Measurements from ENCODE around the gene ZCCHC3.
A peak's percentile ranks its signal among the peaks of the same experiment; 100 is the strongest.
"Not testable (repeated sequence)": the region's sequence is repeated elsewhere in the genome, so short reads cannot be mapped to it uniquely, and the experiment has no call there.

ZCCHC3 gene

DNA sequence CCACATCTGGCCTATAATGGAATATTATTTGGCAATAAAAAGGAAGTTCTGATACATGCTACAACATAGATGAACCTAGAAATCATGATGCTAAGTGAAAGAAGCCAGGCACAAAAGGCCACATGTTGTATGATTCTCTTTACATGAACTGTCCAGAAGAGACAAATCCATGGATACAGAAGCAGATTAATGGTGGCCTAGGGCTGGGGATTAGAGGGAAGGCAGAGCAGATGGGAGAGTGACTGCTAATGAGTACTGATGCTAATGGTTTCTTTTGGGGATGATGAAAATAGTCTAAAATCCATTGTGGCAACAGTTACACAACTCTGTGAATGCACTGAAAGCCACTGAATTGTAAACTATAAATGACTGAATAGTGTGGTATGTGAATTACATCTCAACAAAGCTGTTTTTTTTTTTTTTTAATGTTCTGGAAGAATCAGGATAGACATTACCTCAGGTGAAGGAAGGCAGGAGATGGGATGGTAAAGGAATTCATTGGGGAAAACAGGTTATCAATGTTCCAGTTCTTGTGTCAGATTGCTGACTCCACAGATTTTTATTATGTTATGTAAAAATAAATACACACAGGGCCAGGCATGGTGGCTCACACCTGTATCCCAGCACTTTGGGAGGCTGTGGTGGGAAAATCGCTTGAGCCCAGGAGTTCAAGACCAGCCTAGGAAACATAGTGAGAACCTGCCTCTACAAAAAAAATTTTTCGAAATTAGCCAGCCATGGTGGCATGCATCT lies 19.1 kb downstream of the ZCCHC3 start:
- no peak for DNase-seq

DNA sequence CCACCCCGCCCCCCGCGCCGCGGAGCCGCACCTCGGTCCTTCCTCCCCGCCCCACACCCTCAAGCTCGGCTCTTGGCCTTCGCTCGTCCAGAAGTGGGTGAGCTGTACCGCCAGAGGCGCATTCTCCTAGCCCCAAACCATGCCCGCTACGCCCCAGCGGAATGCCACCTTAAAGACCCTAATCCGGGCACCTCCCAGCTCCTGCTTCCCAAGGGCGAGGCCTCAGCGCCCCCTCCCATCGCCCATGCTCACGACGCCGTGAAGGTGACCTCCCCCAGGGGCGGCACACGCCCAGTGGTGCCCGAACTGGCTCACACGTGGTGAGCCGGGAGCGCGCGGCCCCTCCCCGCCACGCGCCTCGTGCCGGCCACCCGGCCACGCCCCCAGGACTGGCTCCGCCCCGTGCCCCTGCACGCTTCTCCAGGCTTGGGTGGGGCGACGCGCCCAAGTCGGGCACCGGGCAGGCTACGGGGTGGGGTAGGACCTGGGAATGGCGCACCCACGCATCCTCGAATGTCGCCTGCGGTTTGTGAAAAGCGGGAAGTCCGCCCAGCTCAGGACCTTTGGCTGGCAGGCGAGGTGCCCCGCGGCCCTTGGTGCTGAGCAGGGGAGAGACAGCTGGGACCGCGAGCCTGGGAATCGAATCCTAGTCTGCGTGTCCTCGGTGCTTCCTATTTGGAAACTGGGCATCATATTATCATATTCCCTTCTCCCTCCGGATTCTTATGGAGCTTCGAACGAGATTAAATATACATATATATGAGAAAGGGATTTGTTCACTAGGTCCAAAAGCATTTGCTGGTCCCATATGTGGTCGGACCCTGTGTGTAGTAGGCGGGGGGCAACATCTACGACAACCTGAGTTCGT lies 27.0 kb downstream of the ZCCHC3 start:
- DNase-seq = peak in 1 of 2 experiments; percentile 47

DNA sequence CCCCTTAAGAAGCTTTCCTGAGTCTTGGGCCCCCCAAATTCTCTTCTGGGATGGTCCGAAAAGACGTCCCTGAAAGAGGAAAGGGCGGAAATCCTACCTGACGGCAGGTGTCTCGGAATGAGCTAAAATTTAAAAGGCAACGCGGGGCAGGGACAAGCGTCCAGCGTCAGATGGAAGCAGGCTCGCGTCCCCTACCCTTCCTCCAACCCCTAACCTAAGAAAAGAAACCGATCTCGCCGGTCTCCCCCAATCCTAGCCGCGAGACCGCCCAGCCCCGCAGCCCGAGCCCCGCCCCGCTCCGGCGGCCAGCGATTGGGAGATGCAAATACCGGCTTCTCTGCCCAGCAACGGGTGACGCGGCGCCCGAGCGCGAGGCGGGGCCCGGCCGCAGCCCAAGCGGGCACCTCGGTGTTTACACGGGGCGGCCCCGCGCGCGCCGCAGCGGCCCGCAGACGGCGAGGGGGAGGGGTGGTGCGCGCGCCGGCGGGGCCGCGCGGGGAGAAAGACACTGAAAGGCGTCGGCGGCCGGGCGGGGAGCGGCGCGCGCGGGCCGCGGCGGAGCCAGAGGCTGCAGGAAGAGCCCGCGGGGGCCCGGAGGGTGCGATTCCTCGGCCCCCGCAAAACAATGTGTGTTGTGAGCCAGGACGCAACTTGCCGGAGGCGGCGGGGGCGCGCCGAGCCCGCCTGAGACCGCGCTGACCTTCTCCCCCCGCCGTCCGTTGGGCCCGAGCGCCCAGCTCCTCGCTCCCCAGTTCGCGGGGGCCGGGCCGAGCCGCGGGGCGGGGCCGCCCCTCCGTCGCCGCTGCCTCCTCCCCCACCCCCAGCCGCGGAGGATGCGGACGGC lies 27.9 kb downstream of the ZCCHC3 start, which contains the start of gene SOX12:
SOX12 (plus strand) TSS at position 508 of the 844 bp plus-strand sequence. CDS start 373 bp downstream, outside the sequence.
- peak; percentile 92 to 98 for DNase-seq

DNA sequence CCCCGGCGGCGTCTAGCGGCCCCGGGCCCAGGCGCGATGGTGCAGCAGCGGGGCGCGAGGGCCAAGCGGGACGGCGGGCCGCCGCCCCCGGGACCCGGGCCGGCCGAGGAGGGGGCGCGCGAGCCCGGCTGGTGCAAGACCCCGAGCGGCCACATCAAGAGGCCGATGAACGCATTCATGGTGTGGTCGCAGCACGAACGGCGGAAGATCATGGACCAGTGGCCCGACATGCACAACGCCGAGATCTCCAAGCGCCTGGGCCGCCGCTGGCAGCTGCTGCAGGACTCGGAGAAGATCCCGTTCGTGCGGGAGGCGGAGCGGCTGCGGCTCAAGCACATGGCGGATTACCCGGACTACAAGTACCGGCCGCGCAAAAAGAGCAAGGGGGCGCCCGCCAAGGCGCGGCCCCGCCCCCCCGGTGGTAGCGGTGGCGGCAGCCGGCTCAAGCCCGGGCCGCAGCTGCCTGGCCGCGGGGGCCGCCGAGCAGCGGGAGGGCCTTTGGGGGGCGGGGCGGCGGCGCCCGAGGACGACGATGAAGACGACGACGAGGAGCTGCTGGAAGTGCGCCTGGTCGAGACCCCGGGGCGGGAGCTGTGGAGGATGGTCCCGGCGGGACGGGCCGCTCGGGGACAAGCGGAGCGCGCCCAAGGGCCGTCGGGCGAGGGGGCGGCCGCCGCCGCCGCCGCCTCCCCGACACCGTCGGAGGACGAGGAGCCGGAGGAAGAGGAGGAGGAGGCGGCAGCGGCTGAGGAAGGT lies 28.7 kb downstream of the ZCCHC3 start:
- DNase-seq = no peak

DNA sequence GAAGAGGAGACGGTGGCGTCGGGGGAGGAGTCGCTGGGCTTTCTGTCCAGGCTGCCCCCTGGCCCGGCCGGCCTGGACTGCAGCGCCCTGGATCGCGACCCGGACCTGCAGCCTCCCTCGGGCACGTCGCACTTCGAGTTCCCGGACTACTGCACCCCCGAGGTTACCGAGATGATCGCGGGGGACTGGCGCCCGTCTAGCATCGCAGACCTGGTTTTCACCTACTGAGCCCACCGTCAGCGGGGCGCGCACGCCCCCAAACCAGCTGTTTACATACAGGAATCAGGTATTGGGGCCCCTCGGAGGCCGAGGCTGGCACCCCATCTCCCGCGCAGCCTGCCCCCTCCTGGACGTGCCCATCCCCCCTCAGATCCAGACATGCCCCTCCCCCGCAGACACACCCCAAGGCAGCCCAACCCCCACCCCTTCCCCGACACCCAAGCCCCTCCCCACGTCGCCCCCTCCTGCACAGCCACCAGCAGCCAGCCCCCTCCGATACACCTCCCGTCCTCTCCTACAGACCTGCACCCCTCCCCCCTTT lies 29.3 kb downstream of the ZCCHC3 start:
- DNase-seq = no peak

DNA sequence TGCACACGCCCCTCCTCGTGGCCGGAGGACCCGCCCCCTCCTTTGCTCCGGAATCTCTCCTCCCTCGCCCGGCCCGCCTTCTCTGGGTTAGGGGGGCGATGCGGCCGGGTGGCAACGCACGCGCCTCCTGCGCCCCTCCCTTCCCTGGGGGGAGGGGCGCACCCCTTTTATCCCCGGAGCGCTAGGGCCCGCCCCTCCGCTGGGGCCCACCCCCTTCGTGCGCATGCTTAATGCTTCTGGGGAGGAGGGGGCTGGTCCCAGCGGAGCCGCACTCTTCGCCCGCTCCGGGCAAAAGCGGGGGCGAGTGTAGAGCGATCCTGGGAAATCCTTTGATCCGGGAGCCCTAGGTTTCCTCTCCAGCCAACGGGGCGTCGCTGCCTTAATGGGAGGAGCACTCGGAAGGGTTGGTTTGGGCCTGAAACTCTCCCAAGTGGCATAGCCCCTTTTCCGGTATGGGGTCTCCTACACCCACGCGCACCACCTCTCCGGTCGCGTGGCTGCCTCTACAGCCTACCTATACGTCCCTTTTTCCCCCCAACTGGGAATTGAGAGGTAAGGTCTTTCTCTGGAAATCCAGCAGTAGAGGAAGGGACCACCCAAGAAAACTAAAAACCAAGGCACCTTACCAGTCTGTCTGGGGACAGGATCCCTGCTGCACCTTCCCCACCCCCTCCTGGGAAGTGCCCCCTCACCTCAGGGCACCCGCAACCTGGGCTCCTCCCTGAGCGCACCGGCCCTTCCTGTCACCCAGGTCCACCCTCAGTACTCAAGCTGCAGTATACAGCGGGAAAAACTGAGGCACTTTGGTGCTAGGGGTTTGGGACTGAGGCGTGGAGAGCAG lies 30.0 kb downstream of the ZCCHC3 start:
- peak in 1 of 2 experiments; percentile 19 for DNase-seq

DNA sequence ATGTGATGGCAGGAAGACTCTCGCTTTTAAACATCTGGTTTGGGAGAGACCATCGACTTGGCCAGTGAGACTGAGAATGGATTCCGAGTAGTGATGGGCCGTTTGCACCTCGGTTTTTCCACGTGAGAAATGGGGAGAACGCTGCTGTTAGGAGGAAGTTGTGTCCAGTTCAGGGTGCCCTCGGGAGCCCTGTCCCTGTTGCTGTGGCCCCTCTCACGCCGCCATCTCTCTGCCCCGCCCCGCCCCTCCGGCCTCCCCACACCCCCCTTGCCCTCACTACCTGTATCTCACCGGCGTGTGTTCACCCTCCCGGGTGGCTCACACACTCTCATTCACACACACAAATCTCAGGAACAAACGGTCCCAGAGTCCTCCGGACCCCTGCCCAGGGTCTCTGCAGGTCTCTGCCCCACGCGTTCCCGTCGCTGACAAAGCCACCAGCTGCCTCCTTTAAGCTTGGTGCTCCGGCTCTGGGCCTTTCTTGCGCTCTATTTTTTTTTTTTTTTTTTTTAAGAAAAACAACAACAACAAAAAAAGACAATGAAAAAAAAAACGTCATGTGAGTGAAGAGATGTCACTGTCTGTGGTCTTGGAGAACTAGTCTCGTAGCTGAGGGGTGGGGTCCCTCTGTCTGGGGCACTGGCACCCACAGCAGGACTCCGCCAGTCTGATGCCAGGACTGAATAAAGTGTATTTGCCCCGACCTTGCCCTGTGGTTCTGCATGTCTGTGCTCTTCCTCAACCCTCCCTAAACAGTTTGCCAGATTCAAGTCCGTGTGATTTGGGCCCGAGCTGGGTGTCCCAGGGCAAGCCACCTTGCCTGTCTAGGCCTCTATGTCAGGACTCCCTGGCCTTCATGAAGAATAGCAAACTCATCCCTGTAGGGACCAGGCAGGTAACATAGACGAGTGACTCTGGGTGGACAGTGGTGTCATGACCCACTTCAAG lies 30.9 kb downstream of the ZCCHC3 start:
- no peak for DNase-seq

DNA sequence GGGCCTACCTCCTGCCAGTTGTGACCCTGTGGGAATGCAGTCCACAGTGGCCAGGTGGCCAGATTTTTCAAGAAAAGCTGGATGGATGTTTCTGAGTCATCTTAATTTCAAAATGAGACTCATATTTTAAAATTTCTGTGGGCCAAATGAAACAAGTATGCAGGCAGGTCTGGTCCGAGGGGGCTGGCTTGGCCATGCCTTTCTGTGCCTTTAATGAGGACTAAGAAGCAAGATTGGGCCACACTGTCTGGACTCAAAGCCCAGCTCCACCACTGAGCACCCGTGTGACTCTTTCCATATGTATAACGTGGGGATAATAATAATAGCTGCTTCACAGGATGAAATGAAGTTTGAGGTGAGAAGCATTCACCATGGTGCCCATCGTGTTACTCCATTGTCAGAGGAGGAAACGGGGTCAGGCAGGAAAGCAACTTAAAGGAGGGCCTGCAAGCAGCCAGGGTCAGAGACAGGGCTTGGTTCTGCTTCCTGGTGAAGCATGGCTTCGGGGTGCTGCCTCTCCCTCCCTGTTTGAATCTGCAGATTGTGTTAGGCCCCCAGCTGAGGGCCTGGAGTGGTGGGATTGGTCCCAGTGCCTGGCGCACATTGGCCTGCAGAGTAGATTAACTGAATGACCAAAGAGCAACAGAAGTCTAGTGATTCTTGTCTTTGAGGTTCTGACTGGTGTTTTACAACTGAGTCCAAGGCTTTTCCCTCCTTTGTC lies 31.8 kb downstream of the ZCCHC3 start:
- DNase-seq = no peak

DNA sequence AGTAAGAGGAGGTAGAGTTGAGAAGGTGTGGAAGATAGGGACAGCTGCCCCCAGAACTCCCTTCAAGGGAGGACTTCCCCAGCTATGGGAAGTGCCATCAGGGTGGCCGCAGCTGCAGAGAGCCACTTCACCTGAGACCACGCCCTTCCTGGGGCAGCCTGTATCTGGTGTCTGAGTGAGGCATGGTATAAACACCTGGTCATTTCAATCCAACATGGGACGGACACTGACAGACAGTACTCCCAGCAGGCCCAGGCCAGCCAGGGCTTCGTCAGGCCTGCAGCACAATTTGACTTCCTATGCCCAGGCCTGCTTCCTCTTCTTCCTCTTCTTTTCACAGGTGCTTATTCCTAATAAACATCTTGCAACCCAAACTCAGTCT lies 32.5 kb downstream of the ZCCHC3 start:
- no peak for DNase-seq

DNA sequence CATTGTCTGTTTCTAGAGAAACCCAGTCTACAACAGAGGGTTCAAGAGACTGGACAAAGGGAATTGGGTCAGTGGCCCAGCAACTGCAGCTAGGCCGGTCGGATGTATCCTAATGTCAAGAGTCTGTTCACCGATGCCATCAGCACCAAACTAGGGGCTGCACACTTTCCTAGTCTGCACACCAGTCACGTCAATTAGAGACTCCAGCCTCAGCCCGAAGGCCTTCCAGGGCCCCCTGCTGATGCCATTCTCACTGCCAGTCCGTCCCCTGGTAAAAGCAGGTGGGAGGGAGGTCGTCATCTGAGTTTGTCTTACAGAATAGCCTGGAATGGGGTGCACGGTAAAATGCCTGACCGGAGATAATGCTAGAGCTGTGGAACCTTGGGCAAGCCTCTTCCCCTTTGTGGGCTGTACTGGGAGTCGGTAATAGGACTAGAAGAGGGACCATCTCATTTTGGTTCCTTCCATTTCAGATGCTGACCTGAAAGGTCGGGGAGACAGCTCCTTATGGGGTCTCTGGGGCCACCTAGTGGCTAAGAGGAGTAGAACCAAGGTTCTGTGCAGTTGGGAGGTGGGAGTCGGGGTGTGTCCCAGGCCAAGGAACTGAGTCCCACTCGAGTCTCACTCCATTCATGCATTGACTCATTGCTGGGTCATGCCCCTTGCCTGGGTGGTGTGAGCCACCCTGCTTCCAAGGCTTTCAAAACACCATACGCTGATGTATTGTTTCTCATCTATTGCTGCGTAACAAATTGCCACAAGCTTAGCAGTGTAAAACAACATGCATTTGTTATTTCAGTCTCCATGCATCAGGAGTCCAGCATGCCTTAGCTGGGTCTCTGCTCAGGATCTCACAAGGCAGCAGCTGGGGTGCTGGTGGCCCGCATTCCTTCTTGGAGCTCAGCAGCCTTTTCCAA lies 33.1 kb downstream of the ZCCHC3 start:
- DNase-seq = peak in 1 of 2 experiments; percentile 19

DNA sequence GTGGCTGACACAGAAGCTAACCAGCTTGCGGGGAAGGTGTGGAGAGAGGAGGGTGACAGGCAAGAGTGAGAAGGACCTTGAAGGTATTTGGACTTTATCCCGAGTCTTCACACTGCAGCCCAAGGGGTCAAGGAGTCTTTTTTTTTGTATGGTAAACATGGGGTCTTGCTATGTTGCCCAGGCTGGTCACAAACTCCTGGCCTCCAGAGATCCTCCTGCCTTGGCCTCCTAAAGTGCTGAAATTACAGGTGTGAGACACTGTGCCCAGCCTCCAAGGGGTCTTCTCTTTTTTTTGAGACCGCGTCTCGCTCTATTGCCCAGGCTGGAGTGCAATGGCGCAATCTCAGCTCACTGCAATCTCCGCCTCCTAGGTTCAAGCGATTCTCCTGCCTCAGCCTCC lies 37.2 kb downstream of the ZCCHC3 start:
- DNase-seq = no peak

DNA sequence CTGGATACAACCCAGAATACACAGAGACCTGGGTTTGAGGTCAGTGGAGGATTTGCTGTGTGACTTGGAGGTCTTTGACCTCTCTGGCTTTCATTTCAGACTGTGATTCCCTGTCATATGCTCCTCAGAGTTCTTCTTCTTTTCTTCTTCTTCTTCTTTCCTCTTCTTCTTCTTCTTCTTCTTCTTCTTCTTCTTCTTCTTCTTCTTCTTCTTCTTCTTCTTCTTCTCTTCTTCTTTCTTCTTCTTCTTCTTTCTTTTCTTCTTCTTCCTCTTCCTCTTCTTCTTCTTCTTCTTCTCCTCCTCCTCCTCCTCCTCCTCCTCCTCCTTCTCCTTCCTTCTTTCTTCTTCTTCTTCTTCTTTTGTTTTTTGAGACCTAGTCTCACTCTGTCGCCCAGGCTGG lies 38.7 kb downstream of the ZCCHC3 start:
- not testable (repeated sequence) for DNase-seq

DNA sequence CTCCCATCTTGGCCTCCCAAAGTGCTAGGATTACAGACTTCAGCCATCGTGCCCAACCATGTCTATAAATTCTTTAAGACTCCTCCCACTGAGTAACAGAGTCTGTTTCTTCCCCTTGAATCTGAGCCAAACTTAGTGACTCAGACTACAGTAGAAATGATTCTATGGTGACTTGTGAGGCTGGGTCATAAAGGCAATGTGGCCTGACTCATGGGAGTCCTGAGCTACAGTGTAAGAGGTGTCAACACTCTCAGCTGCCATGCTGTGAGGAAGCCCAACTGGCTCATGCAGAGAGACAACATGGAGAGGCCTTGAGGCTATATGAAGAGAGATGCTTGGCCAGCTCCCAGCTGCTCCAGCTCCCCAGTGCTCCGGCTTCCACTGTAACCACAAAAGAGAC lies 44.3 kb downstream of the ZCCHC3 start:
- no peak for DNase-seq

DNA sequence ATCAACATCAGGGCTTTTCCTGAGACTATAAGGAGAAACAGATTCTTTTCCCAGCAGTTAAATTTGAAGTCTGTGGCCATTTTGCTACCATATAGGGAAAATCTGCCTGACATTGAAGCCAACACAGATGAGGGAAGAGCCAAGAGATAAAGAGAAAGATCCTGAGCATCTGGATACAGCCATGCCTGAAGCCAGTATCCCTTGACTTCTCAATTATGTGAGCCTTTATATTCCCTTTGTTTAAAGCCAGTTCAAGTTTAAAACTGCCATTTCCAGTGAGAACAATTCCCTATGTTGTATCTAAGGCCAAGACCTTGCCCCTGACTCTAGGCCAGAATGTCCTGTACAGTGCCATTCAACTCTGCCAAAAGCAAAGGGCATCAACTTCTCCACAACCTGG lies 45.7 kb downstream of the ZCCHC3 start:
- no peak for DNase-seq

DNA sequence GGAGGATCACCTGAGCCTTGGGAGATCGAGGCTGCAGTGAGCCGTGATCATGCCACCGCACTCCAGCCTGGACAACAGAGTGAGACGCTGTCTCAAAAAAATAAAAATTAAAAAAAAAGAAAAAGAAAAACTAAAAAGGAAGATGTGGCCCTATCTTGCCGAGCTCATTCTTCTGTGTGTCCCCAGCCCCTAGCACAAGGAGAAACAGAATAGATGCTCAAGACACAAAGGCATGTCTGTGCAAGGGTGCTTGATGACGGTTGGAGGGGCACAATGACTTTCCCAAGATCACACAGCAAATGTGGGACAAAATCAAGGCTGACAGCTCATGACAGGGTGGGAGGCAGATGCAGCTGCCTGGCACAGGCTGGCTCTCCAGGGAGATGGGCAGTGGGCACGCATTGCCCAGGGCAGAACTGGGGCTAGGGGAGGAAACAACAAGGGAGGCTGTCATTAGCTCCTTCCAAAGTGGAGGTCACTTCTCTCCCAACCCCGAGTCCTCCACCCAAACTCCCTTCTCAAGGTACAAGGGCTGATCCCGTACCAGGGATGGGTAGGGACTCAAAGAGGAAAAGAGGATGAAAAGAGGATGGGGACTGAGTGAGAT lies 48.8 kb downstream of the ZCCHC3 start:
- DNase-seq = no peak

DNA sequence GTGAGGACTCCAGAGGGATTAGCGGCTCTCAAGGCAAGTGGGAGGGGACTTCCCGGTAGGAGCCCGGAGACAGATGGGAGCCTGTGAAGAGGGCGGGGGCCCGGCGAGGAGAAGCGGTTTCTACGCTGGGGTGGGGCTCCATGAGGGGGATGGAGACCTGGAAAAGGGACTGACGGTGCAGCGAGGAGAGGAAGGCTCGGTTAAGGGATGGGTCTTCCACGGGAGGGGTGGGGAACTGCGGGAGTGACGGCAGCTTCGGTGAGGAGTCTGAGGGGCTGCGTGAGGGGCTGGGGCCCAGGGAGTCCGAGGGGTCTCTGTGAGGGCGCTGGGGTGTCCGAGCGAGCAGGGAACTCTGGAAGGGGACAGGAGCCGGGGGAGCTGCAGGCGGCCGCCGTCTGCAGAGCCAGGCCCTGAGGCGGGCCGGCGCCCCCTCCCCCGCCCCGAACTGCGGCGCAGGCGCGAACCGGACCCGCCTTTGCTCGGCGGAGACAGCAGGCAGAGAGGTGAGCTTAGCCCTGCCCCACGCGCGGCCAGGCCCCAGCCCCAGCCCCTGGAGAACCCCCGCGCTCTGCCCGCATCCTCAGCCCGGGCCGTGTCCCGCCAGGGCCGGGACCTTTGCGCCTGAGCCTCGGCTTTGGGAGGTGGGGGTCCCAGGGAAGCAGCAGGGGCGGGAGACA lies 49.4 kb downstream of the ZCCHC3 start, which contains the start of gene NRSN2:
NRSN2 (plus strand) TSS at position 472 of the 677 bp plus-strand sequence. CDS start 2,533 bp downstream, outside the sequence.
- DNase-seq = peak in 1 of 2 experiments; percentile 28

DNA sequence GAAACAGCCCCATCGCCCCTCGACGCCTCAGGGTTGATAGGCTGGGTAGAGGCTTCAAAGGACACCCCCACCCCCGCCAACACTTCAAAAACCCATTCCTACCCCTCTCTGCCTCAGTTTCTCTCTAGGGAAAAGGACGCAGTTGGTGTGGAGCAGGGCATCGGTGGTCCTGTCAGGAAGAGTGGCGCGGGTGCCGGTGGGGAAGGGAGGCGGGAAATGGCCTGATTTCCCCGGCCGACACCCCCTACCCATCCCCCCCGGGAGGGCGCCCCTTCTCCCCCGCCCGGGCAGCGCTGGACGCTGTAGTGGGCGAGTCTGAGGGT lies 49.9 kb downstream of the ZCCHC3 start:
- DNase-seq = no peak
